SK-N-MC (cell line): ENCODE measurements around the gene USP10.

Source experiments
- EZH2 ChIP-seq: fragments of 200-600 bp; sonication (generic); IDR thresholded peaks from one replicate; pipeline ENCODE4 v1.6.1; 2017; ENCODE audit warnings: antibody characterized with exemption
- FOXP2 ChIP-seq: optimal IDR thresholded peaks from 2 replicates; pipeline ENCODE3; 2011; ENCODE audit warnings: mild to moderate bottlenecking, moderate library complexity; ENCODE audit not compliant: insufficient read depth; ENCODE audit errors: extremely low read length, control extremely low read depth
- POLR2AphosphoS5 ChIP-seq: IDR thresholded peaks from 2 replicates; pipeline ENCODE4 v1.6.1; 2012; ENCODE audit warnings: mild to moderate bottlenecking, low read depth, low read length, borderline replicate concordance

DNA sequence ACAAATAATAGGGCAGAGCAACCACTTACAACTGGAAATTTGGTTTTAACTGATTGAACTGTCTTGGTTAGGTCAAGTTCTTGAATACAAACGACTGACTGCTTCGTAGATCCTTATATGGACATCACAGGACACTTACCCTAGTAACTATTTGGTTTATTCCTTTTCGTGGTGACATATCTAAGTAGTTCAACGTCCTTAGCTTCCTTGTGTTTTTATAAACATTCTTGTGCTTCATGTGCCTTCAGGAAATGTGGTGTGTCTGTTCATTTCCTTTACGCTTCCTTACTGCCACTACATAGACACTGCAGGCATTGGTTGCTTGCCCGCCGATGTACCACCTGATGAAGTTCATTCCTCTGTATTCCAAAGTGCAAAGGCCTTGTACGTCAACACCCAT lies 59.3 kb downstream of the USP10 start:
- TF ChIP-seq POLR2AphosphoS5 (no peak), EZH2 (no peak), FOXP2 (no peak)
